ENCODE results near the gene TMEM203.

The TMEM203 gene

GRCh38 chr9:137217276-137218211 lies 12.1 kb upstream of the TMEM203 start:
- no peak for DNase-seq

- DNase-seq = no peak
These were observed 10.9 kb upstream of the TMEM203 start for GRCh38 chr9:137216188-137216965.

GRCh38 chr9:137215196-137215986 lies 9.9 kb upstream of the TMEM203 start:
- no peak for DNase-seq

- no peak for DNase-seq
These were observed 9.2 kb upstream of the TMEM203 start for GRCh38 chr9:137214620-137215019.

GRCh38 chr9:137213160-137214060 lies 8.0 kb upstream of the TMEM203 start:
- no peak for DNase-seq

GRCh38 chr9:137212520-137212919 lies 7.1 kb upstream of the TMEM203 start:
- no peak for DNase-seq

- no peak for DNase-seq
These were observed 6.1 kb upstream of the TMEM203 start for GRCh38 chr9:137211532-137211931.

- no peak for DNase-seq
These were observed 1.2 kb upstream of the TMEM203 start for GRCh38 chr9:137206602-137207001.

GRCh38 chr9:137204731-137205125 lies 720 bp downstream of the TMEM203 start:
- DNase-seq = no peak

GRCh38 chr9:137202966-137203365 lies 2.5 kb downstream of the TMEM203 start:
- no peak for DNase-seq

GRCh38 chr9:137201205-137201868 lies 4.1 kb downstream of the TMEM203 start:
- DNase-seq = no peak

GRCh38 chr9:137200311-137201204 lies 4.9 kb downstream of the TMEM203 start, which contains the start of gene TPRN:
TSS of gene TPRN (minus strand) at chr9:137200741. CDS start at chr9:137200711, 30 bp downstream.
- peak; percentile 99 for DNase-seq

GRCh38 chr9:137199411-137200121 lies 5.9 kb downstream of the TMEM203 start:
- no peak for DNase-seq

- DNase-seq = no peak
These were observed 6.6 kb downstream of the TMEM203 start for GRCh38 chr9:137198902-137199283.

GRCh38 chr9:137198051-137198901 lies 7.2 kb downstream of the TMEM203 start:
- no peak for DNase-seq

GRCh38 chr9:137195525-137196220 lies 9.8 kb downstream of the TMEM203 start:
- DNase-seq = no peak

- DNase-seq = no peak
These were observed 10.5 kb downstream of the TMEM203 start for GRCh38 chr9:137194909-137195308.

- DNase-seq = no peak
These were observed 11.1 kb downstream of the TMEM203 start for GRCh38 chr9:137194388-137194787.

All from right hindlimb (tissue), 1 donor.